ENCODE measurements around the gene MYL10. TPM values are rescaled to one million over a fixed set of nuclear protein-coding genes. Genes with fewer than 3 reads are reported as not detected.

Gene MYL10
- polyA plus RNA-seq, 4 donors = 0.30 to 0.59 (median 0.36) TPM; not detected in 1

DNA sequence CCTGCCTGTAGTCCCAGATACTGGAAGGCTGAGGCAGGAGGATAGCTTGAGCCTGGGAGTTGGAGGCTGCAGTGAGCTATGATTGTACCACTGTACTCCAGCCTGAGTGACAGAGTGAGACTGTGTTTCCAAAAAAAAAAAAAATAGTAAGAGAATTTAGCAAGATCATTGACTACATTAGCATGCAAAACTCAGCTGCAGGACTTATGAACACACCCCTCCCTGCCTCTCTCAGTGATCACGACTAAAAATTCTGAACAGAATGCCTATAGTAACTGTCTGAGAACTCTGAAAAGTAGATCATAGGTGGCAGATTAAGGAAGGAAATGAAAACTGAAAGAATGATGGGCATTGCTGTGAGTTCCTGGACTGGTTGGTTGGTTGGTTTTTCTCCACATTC, 50.5 kb downstream of the MYL10 start:
- DNase-seq (ENCODE audit: low read depth in 4 of 4, low spot score in 2 of 4) = no peak

DNA sequence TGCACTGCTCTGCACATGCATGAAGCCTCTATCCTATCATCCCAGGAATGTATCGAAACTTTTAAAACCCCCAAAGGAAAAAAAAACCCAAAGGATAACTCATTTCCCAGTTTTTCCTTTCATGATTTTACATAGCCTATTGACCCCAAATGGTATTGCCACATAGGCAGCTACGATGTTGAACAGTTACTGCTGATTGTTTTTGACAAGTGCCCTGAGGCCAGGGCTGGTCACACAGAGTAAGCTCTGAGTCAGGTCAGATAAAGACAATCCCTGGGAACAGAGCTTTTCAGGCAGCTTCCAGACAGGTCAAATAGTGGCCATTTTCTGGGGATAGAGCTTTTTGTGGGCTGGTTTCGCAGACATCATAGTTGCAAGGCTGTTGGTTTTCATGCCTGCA, 52.1 kb downstream of the MYL10 start:
- no peak for DNase-seq (ENCODE audit: low read depth in 4 of 4, low spot score in 2 of 4)

DNA sequence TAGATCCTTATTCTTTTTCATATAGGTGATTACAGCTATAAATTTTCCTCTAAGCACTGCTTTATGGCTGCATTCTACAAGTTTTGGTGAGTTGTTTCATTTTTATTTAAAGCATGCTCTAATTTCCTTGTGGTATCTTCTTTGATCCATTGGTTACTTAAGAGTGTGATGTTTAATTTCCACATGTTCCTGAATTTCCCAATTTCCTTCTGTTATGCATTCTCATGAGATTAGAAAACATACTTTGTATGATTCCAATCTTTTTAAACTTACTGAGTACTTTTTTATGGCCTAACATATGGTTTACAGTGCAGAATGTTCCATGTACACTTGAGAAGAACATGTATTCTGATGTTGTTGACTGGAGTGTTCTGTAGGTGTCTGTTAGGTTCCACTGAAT, 53.4 kb downstream of the MYL10 start:
- no peak for DNase-seq (ENCODE audit: low read depth in 4 of 4, low spot score in 2 of 4)

DNA sequence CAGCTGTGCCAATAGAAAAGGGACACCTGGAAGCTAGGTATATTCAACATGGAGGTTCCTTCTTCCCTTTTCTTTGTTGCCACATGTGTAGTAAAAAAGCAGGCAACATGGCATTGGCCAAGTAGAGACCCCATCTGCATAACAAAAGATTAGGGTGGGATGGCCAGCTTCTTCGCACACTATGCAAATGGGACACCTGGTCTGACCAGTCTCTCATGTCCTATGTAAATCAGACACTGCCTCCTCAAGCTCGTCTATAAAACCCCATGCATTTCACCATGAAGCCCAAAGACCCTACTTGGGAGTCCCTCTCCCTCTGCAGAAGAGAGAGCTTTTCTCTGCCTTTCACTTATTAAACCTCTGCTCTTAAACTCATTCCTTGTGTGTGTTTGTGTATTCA, 53.9 kb downstream of the MYL10 start:
- DNase-seq (ENCODE audit: low read depth in 4 of 4, low spot score in 2 of 4) = no peak

DNA sequence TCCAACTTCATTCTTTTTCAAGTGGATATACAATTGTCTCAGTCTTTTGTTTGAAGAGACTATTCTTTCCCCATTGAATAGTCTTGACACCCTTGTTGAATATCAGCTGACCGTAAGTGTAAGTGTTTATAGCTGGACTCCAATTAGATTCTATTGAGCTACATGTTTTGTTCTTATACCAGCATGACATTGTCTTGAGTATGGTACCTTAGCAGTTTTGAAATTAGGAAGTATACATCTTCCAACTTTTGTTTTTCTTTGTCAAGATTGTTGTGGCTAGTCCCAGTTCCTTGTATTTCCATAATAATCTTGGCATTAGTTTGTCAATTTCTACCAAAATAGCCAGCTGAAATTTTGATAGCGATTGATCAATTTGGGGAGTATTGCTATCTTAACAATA, 56.9 kb downstream of the MYL10 start:
- no peak for DNase-seq (ENCODE audit: low read depth in 4 of 4, low spot score in 2 of 4)

DNA sequence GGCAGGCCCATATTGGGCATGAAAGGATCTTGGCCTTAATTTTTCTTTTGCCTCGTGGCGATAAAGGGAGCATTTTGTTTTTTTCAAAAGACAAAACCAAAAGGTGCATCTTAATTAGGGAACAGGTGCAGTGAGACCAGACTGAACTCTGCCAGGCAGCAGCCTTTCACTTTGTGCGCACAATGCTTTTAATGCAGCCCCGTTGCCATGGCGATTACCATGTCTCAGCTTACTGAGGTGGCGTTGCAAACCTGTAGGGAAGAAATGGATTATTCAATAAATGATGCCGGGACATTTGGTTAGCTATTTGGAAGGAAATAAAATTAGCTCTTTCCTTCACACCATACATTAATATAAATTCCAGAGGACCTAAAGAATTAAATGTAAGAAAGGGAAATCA, 61.9 kb downstream of the MYL10 start:
- DNase-seq (ENCODE audit: low read depth in 4 of 4, low spot score in 2 of 4) = no peak

DNA sequence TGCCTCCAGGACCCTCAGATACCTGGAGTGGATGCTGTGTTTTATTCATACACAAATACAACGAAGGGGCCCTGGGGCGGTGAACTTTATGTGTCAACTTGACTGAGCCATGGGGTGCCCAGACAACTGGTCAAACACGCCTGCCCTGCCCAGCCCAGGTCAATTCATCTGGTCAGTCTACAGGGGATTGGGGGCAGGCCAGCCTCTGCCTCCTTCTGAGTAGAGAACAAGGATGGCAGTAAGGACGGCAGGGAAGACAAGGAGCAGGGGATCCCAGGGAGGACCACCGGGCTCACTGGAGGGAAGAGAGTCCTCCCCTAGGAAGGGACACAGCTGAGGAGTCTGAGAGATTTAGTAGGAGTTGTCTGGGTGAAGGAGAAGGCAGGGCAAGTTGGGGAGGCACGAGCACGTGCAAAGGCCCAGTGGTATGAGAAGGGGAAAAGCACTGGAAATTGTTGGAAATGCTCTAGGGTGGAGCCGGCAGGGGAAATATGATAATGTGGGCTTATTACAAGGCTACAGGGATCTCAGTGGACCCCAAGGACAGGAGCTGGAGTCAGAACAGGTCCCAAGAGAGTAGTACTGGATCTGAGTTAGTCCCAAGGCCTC, 63.4 kb downstream of the MYL10 start:
- no peak for DNase-seq (ENCODE audit: low read depth in 4 of 4, low spot score in 2 of 4)

DNA sequence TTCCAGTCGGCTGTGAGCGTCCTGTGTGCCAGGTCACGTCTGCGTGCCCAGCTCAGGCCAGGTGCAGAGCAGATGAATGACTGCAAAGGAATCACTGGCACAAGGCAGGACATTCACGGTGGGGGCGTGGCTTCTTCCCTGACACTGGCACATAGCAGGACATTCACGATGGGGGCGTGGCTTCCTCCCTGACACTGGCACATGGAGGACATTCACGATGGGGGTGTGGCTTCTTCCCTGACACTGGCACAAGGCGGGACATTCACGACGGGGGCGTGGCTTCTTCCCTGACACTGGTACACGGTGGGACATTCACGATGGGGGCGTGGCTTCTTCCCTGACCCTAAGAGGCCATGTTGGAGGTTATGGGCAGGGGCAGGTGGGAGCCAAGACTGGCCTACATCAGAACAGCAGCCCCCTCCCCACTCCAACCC, 64.3 kb downstream of the MYL10 start:
- DNase-seq (ENCODE audit: low read depth in 4 of 4, low spot score in 2 of 4) = no peak

DNA sequence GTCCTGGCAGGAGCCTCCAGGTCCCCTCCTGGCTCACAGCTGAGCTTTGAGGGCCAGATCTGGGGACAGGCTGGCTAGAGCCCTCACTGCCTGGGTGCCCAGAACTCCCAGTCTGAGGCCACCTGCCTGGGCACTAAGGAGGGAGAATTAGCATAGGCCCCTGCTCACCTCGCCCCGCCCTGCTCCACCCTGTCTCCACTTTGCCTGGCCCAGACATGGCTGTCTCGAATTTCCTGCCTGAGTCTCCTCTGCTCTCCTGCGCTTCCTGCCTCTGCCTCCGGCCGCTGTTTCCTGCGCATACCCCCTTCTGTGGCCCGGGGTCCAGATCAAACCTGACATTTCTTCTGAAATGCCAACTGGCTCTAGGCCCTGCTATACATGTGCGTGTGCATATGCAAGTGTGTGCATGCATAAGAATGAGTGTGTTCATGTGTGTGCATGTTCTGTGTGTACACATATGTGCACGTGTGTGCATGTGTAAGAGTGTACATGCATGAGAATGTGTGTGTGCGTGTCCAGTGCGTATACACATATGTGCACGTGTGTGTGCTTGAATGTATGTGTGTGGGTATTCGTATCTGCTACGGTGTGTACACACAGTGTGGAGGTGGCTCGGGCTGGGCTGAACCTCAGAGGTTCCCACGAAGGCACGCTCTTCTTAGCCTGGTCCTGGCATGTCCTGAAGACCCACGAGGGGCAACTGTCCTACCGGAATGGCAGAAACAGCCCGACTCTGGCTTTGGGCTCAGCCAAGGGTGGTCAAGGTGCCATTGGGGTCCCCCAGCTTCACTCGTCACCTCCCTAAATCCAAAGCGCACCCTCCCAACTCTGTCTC, 64.9 kb downstream of the MYL10 start:
- no peak for DNase-seq (ENCODE audit: low read depth in 4 of 4, low spot score in 2 of 4)

Other genes with a start within 250 kb of the MYL10 start
- 10 to 100 TPM; 79.2 to 99.7 (median 90.6) TPM for gene CUX1, start 188.3 kb upstream of the MYL10 start, polyA plus RNA-seq (ENCODE audit: insufficient read length in 4 of 4)

Measured in left renal cortex interstitium (tissue), 4 donors.